COLO668 (cell line): ENCODE data around the gene DUS2.
"Not testable (repeated sequence)": the region's sequence is repeated elsewhere in the genome, so short reads cannot be mapped to it uniquely, and the experiment has no call there.

ENCODE experiments used
- DNase-seq: peaks from one replicate; lab custom pipeline; 2025; ENCODE audit not compliant: unreplicated experiment; lab: John Stamatoyannopoulos, UW

DUS2 gene

GRCh38 chr16:68089067-68089466 is 66.0 kb downstream of the DUS2 start:
- no peak for DNase-seq

GRCh38 chr16:68090130-68090529 is 67.0 kb downstream of the DUS2 start:
- no peak for DNase-seq

- no peak for DNase-seq
These were observed 67.4 kb downstream of the DUS2 start for GRCh38 chr16:68090533-68090932.

- DNase-seq, result peak; percentile 12
These were observed 68.5 kb downstream of the DUS2 start for GRCh38 chr16:68091380-68092261.

GRCh38 chr16:68092275-68092674 is 69.2 kb downstream of the DUS2 start:
- not testable (repeated sequence) for DNase-seq

GRCh38 chr16:68093816-68094613 is 70.9 kb downstream of the DUS2 start:
- DNase-seq, result no peak

- no peak for DNase-seq
These were observed 71.5 kb downstream of the DUS2 start for GRCh38 chr16:68094614-68094934.

- DNase-seq, result no peak
These were observed 73.4 kb downstream of the DUS2 start for GRCh38 chr16:68096491-68096890.

GRCh38 chr16:68097088-68097487 is 74.0 kb downstream of the DUS2 start:
- no peak for DNase-seq

GRCh38 chr16:68097895-68098294 is 74.8 kb downstream of the DUS2 start:
- no peak for DNase-seq

- no peak for DNase-seq
These were observed 77.4 kb downstream of the DUS2 start for GRCh38 chr16:68100488-68100887.

- no peak for DNase-seq
These were observed 82.5 kb downstream of the DUS2 start for GRCh38 chr16:68105611-68106010.

GRCh38 chr16:68107230-68107928 is 84.3 kb downstream of the DUS2 start:
- DNase-seq, result not testable (repeated sequence)

GRCh38 chr16:68109156-68109555 is 86.1 kb downstream of the DUS2 start:
- DNase-seq, result not testable (repeated sequence)

- DNase-seq, result not testable (repeated sequence)
These were observed 87.5 kb downstream of the DUS2 start for GRCh38 chr16:68110611-68111010.

- no peak for DNase-seq
These were observed 88.3 kb downstream of the DUS2 start for GRCh38 chr16:68111379-68111778.

- no peak for DNase-seq
These were observed 90.1 kb downstream of the DUS2 start for GRCh38 chr16:68113059-68113761.

GRCh38 chr16:68113765-68114240 is 90.7 kb downstream of the DUS2 start:
- no peak for DNase-seq

GRCh38 chr16:68114939-68115338 is 91.9 kb downstream of the DUS2 start:
- DNase-seq, result not testable (repeated sequence)

- DNase-seq, result no peak
These were observed 92.8 kb downstream of the DUS2 start for GRCh38 chr16:68115851-68116250.
